ENCODE data around the gene CARM1.
"Not testable (repeated sequence)": the region's sequence is repeated elsewhere in the genome, so short reads cannot be mapped to it uniquely, and the experiment has no call there.

CARM1 gene

GRCh38 chr19:10876459-10877240, 5.3 kb downstream of the CARM1 start:
- no peak for TF ChIP-seq CTCF (IDR thresholded peaks at IDR 0.05; ENCODE audit: low read depth, low read length, missing control alignments)
- H3K4me3 ChIP-seq (ENCODE audit: low read depth, low read length) = peak overlapping the region; percentile 1; the same call in 1 of the 2 replicates
- peak; percentile 73 for DNase-seq (ENCODE audit: low read depth)

- not testable (repeated sequence) for H3K4me3 ChIP-seq (ENCODE audit: low read depth, low read length); DNase-seq (ENCODE audit: low read depth)
These were observed 6.3 kb downstream of the CARM1 start for GRCh38 chr19:10877608-10878007.

DNA sequence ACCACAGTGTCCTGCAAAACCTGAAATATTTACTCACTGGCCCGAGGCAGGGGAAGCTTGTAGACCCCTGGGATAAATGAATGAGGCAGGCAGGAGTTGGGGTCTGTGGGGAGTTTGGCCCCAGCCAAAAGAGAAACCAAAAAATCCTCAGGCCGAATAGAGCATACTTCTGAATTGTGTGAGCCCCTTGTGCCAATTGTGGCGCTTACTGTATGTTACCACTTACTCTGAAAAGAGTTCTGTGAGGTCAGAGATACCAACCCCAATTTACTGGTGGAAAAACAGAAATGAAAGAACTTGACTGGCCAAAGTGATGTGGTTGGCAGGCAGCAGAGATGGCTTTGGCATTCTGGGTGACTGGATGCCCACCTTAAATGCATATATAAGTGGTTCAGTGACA, 6.9 kb downstream of the CARM1 start:
- TF ChIP-seq CTCF (IDR thresholded peaks at IDR 0.05; ENCODE audit: low read depth, low read length, missing control alignments) = no peak
- peak overlapping the region; percentile 54; the same call in 1 of the 2 replicates for H3K4me3 ChIP-seq (ENCODE audit: low read depth, low read length)
- no peak for DNase-seq (ENCODE audit: low read depth)

DNA sequence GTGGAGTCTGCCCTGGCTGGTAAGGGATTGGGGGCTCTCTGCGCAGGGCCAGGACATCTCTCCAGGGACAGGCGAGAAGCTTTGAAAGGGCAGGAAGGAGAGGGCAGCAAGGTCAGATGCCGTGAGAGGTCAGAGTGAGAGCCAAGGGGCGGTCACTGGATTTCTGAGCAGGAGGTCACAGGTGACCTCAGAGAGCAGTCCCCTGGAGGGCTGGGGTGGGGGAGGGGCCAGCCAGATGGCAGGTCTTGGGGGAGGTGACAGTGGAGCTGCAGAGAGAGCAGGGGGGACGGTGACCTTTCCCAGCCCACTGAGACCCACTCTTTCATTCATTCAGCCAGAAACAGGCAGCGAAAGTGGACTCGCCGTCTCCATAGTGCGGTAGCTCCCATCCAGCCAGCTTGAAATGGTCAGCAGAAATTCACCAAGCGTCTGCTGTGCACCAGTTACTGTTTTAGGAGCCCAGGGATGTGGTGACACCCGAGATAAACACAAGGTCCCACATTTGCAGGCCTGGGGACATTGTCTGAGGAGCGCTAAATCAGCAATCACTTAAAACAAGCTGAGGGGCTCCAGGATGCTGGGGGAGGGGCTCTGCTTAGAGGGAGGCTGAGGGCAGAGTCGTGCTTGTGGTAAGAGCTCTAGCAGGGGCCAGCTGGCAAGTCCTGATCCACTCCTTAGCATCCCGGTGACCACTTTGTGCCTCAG, 10.2 kb downstream of the CARM1 start:
- DNase-seq (ENCODE audit: low read depth) = no peak
- TF ChIP-seq CTCF (IDR thresholded peaks at IDR 0.05; ENCODE audit: low read depth, low read length, missing control alignments) = no peak
- no peak overlapping the region for H3K4me3 ChIP-seq (ENCODE audit: low read depth, low read length)

- H3K4me3 ChIP-seq (ENCODE audit: low read depth, low read length) = no peak overlapping the region
- TF ChIP-seq CTCF (IDR thresholded peaks at IDR 0.05; ENCODE audit: low read depth, low read length, missing control alignments) = no peak
- no peak for DNase-seq (ENCODE audit: low read depth)
These were observed 10.7 kb downstream of the CARM1 start for GRCh38 chr19:10882108-10882457.

GRCh38 chr19:10884274-10884673, 12.9 kb downstream of the CARM1 start:
- H3K4me3 ChIP-seq (ENCODE audit: low read depth, low read length) = no peak overlapping the region
- DNase-seq (ENCODE audit: low read depth) = no peak
- TF ChIP-seq CTCF (IDR thresholded peaks at IDR 0.05; ENCODE audit: low read depth, low read length, missing control alignments) = no peak

DNA sequence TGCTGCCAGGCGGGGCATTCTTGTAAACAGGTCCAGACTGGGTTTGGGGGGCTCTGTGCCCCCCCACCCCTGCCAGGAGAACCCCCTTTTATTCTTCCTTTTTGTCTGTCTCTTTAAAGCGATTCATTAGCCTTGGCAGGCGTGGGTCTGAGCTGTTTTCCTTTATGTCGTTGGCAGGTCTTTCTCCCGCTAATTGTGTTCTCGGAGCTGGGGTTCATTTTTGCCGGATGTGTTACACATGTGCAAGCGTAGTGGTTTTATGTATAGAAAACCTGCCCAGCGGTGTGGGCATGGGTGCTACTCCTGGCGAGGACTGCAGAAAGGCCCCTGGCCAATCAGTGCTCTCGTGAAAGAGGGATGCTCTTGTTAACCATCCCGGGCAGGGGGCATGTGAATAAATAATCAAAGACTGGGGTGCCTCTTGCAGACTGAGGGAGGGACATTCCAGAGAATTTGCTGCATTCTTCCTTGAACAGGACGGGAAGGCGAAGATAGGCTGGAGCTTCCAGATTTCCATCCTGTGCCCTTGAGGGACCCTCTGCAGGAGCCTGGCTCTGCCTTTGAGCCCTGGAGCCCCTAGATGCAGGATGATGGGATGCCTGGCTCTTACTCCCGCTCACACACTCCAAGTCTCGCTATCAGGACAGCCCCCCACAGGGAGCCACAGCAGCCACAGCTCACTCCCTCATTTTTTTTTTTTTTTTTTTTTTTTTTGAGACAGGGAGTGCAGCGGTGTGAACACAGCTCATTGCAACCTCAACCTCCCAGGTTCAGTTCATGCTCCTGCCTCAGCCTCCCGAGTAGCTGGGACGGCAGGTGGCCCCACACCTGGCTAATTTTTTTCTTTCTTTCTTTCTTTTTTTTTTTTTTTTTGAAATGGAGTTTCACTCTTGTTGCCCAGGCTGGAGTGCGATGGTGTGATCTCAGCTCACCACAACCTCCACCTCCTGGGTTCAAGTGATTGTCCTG, 14.1 kb downstream of the CARM1 start:
- DNase-seq (ENCODE audit: low read depth) = no peak
- TF ChIP-seq CTCF (IDR thresholded peaks at IDR 0.05; ENCODE audit: low read depth, low read length, missing control alignments) = no peak
- H3K4me3 ChIP-seq (ENCODE audit: low read depth, low read length) = no peak overlapping the region

Measured in GM12864 (cell line).